Measurements from ENCODE around the gene PCBD1.

Gene PCBD1

DNA sequence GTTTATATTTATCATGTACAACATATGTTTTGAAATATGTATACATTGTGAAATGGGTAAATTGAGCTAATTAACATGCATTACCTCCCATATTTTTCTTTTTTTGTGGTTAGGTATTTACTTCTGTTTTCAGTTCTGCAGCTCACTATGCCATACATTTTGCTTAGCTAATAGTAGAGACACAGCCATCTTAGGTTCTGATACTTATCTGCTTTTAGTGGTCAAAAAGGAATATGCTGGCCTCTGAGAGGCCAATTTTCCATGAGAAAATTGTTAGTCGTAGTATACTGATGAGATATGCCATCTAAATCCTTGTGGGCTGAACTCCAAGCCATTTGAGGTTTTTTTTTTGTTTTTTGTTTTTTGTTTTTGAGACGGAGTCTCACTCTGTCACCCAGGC lies 41.6 kb downstream of the PCBD1 start:
- no peaks in the 10 kb centered on the region for H3K27me3 ChIP-seq (ENCODE audit: insufficient read depth, poor library complexity, severe bottlenecking)
- H3K4me3 ChIP-seq (replicated peaks; ENCODE audit: insufficient read depth, low read length): no peak overlapping the region
- H3K27ac ChIP-seq (replicated peaks): no peak overlapping the region
- TF ChIP-seq GABPA (IDR thresholded peaks at IDR 0.05; ENCODE audit: low read depth) (no peak), SPI1 (IDR thresholded peaks at IDR 0.05; ENCODE audit: borderline replicate concordance, low read depth) (no peak), POLR2AphosphoS5 (IDR thresholded peaks at IDR 0.05; ENCODE audit: low read depth) (no peak)
- TF ChIP-seq, protein P1, sequence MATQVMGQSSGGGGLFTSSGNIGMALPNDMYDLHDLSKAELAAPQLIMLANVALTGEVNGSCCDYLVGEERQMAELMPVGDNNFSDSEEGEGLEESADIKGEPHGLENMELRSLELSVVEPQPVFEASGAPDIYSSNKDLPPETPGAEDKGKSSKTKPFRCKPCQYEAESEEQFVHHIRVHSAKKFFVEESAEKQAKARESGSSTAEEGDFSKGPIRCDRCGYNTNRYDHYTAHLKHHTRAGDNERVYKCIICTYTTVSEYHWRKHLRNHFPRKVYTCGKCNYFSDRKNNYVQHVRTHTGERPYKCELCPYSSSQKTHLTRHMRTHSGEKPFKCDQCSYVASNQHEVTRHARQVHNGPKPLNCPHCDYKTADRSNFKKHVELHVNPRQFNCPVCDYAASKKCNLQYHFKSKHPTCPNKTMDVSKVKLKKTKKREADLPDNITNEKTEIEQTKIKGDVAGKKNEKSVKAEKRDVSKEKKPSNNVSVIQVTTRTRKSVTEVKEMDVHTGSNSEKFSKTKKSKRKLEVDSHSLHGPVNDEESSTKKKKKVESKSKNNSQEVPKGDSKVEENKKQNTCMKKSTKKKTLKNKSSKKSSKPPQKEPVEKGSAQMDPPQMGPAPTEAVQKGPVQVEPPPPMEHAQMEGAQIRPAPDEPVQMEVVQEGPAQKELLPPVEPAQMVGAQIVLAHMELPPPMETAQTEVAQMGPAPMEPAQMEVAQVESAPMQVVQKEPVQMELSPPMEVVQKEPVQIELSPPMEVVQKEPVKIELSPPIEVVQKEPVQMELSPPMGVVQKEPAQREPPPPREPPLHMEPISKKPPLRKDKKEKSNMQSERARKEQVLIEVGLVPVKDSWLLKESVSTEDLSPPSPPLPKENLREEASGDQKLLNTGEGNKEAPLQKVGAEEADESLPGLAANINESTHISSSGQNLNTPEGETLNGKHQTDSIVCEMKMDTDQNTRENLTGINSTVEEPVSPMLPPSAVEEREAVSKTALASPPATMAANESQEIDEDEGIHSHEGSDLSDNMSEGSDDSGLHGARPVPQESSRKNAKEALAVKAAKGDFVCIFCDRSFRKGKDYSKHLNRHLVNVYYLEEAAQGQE (IDR thresholded peaks at IDR 0.05; ENCODE audit: insufficient replicate concordance, low read depth): no peak
- TF ChIP-seq, protein P2, sequence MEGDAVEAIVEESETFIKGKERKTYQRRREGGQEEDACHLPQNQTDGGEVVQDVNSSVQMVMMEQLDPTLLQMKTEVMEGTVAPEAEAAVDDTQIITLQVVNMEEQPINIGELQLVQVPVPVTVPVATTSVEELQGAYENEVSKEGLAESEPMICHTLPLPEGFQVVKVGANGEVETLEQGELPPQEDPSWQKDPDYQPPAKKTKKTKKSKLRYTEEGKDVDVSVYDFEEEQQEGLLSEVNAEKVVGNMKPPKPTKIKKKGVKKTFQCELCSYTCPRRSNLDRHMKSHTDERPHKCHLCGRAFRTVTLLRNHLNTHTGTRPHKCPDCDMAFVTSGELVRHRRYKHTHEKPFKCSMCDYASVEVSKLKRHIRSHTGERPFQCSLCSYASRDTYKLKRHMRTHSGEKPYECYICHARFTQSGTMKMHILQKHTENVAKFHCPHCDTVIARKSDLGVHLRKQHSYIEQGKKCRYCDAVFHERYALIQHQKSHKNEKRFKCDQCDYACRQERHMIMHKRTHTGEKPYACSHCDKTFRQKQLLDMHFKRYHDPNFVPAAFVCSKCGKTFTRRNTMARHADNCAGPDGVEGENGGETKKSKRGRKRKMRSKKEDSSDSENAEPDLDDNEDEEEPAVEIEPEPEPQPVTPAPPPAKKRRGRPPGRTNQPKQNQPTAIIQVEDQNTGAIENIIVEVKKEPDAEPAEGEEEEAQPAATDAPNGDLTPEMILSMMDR (IDR thresholded peaks at IDR 0.05; ENCODE audit: insufficient read depth, low read length): no peak
- DNase-seq (ENCODE audit: low read depth in 1 of 2, low spot score in 1 of 2): no peak

DNA sequence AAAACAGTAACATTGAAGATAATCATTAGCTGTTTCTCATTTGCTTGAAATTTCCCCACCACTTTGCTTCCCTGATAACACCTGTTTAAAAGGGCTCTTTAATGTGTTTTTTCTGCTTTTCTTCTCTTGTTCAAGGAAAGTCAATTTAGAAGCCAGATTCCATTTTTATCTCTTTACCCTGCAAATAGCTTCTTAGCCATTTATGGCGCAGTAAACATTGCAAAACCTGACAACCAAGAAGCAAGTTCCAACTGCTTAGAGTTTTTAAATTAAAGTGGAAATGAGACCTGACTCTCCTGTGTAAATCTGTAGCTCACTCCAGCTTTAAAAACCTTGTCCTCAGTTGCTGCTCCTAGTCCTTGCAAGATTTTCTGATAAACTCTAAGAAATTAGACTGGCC lies 42.5 kb downstream of the PCBD1 start:
- no peak for DNase-seq (ENCODE audit: low read depth in 1 of 2, low spot score in 1 of 2)
- H3K4me3 ChIP-seq (replicated peaks; ENCODE audit: insufficient read depth, low read length): no peak overlapping the region
- H3K27me3 ChIP-seq (ENCODE audit: insufficient read depth, poor library complexity, severe bottlenecking): no peaks in the 10 kb centered on the region
- no peak overlapping the region for H3K27ac ChIP-seq (replicated peaks)
- TF ChIP-seq POLR2AphosphoS5 (IDR thresholded peaks at IDR 0.05; ENCODE audit: low read depth): no peak

DNA sequence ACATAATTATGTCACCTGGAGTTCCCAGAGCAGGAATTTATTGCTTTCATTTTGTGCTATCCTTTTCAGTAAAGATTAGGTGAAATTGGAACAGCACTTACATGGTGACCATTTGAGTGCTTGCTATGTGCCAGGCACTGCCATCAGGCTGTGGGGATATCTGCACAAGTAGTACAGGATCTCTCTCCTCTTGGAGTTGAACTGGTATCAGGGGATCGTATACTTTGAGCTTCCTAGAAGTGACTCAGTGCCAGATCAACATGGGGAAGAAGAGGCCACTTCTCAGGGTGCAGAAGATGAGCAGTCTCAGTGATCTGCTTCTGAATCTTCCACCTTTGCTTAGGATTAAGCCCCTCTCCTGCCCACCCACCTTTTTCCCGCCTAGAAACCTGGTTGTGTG lies 43.1 kb downstream of the PCBD1 start:
- TF ChIP-seq SPI1 (IDR thresholded peaks at IDR 0.05; ENCODE audit: borderline replicate concordance, low read depth) (no peak), POLR2AphosphoS5 (IDR thresholded peaks at IDR 0.05; ENCODE audit: low read depth) (no peak), GABPA (IDR thresholded peaks at IDR 0.05; ENCODE audit: low read depth) (no peak)
- TF ChIP-seq, protein P1 (IDR thresholded peaks at IDR 0.05; ENCODE audit: insufficient replicate concordance, low read depth): no peak
- TF ChIP-seq, protein P2 (IDR thresholded peaks at IDR 0.05; ENCODE audit: insufficient read depth, low read length): no peak
- no peak overlapping the region for H3K27ac ChIP-seq (replicated peaks)
- DNase-seq (ENCODE audit: low read depth in 1 of 2, low spot score in 1 of 2): no peak
- no peak overlapping the region for H3K4me3 ChIP-seq (replicated peaks; ENCODE audit: insufficient read depth, low read length)
- H3K27me3 ChIP-seq (ENCODE audit: insufficient read depth, poor library complexity, severe bottlenecking): no peaks in the 10 kb centered on the region

DNA sequence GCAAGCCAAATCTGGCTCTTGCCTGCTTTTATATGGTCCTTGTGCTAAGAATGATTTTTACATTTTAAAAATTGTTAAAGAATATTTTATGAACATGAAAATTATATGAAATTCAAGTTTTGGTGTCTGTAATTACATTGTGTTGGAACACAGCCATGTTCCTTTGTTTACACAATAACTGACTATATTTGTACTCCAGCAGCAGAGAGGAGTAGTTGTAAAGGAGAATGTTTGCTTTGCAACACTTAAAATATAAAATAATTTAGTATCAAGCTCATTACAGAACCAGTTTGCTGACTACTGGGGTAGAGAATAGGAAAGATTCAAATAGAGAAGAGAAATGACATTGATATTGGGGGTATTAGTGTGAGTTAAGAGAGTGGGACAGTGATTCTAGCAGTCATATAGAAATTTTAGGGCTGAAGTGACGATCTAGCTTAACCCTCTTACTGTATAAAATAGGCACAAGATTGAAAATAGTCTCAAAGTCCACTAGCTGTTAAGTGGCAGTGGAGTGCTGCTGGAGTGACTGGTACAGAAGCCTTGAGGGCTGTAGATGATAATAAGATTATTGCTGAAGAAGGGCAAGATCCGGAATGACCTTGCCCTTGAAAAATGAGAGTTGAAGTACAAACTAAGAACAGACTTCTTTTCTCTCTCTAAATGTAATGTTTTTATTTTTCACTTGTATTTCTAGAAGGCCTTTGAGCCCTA lies 44.4 kb downstream of the PCBD1 start:
- Histone ChIP-seq H3K27ac (replicated peaks) (no peak overlapping the region), H3K27me3 (ENCODE audit: insufficient read depth, poor library complexity, severe bottlenecking) (no peaks in the 10 kb centered on the region), H3K4me3 (replicated peaks; ENCODE audit: insufficient read depth, low read length) (no peak overlapping the region)
- DNase-seq (ENCODE audit: low read depth in 1 of 2, low spot score in 1 of 2): no peak
- TF ChIP-seq, protein P2 (IDR thresholded peaks at IDR 0.05; ENCODE audit: insufficient read depth, low read length): no peak
- no peak for TF ChIP-seq GABPA (IDR thresholded peaks at IDR 0.05; ENCODE audit: low read depth)
- no peak for TF ChIP-seq POLR2AphosphoS5 (IDR thresholded peaks at IDR 0.05; ENCODE audit: low read depth)
- TF ChIP-seq, protein P1 (IDR thresholded peaks at IDR 0.05; ENCODE audit: insufficient replicate concordance, low read depth): no peak
- no peak for TF ChIP-seq SPI1 (IDR thresholded peaks at IDR 0.05; ENCODE audit: borderline replicate concordance, low read depth)
